Progenitor cell of endocrine pancreas (in vitro differentiated cells): Measurements from ENCODE around the gene PCAT7. TPM values are rescaled to one million over a fixed set of nuclear protein-coding genes. Genes with fewer than 3 reads are reported as not detected.

Experiments
- DNase-seq: peaks from one replicate; pipeline ENCODE4 v3.0.0; 2021; ENCODE audit warnings: low spot score; ENCODE audit not compliant: unreplicated experiment
- H3K27ac Mint-ChIP-seq: 2 replicates; pipeline ENCODE4 v1.8.0; 2021; ENCODE audit warnings: mild to moderate bottlenecking, moderate library complexity, mixed read lengths
- H3K27me3 Mint-ChIP-seq: 2 replicates; pipeline ENCODE4 v1.8.0; 2021; ENCODE audit warnings: mixed read lengths
- H3K36me3 Mint-ChIP-seq: 2 replicates; pipeline ENCODE4 v1.8.0; 2022; ENCODE audit warnings: mixed read lengths; ENCODE audit not compliant: insufficient read depth
- H3K4me1 Mint-ChIP-seq: 2 replicates; pipeline ENCODE4 v1.8.0; 2021; ENCODE audit warnings: low read depth, mixed read lengths
- H3K4me3 Mint-ChIP-seq: 2 replicates; pipeline ENCODE4 v1.8.0; 2021; ENCODE audit warnings: low read depth, mild to moderate bottlenecking, moderate library complexity, mixed read lengths
- H3K9me3 Mint-ChIP-seq: 2 replicates; pipeline ENCODE4 v1.8.0; 2021; ENCODE audit warnings: low read depth, mixed read lengths
- CTCF ChIP-seq: fragments of 200-600 bp; sonication (generic); IDR thresholded peaks from one replicate; pipeline ENCODE4 v1.5.0; 2021; ENCODE audit warnings: antibody characterized with exemption, mild to moderate bottlenecking; ENCODE audit not compliant: unreplicated experiment
- total RNA-seq: library from RNA; stranded (reverse); gene quantifications from 2 replicates; pipeline ENCODE4 v1.2.1, GENCODE V29; 2021

Gene PCAT7
- total RNA-seq, 1 donor from 2014 or later = 13.1 TPM

DNA sequence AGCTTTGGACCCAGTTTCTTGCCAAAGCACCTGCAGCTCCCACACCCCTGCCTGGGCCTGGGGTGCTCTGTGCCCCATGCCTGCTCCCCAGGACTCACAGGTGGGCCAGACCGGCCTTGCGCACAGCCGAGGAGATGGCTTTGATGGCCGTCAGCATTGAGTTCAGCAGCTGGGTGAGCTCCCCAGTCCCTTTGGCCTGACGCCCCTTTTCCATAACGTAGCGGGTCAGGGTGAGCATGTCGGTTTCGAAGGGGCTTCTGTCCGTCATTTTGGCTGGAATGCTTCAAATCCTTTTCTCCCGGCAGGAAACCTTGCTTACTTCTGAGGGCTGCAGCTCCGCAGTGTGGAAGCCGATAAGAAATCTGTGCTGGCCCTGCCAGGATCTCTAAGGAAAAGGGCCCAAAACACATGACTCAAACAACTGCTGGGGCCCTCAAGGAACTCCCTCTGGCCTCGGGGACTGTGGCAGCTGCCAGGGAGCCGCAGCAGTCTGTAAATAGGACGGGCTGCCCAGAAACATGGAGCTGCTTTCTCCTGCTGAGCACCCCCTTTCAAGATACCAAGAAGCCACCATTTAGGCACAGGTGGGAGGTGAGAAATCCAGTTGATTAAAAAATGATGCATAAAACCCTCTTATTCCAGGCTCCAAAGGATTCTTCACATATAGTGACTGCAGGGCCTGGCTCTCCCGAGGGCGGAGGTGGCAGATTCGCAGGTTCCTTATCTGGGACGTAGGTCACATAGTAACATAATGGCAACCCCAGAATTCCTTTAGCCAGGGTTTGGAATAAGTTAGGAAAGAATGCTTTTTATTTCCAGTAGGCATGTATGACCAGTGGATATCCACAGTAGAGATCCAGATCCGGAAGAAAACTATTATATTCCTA is 38.8 kb downstream of the PCAT7 start, which contains the start of gene FBP2:
Gene FBP2, minus strand, starts transcription at position 366 of the 887 bp plus-strand sequence. Its CDS starts 98 bp downstream, at position 268.
- Mint-ChIP-seq H3K4me1 (no peaks in the 10 kb centered on the region), H3K4me3 (no peak within 1 kb of the TSS), H3K27ac (no peak within 1 kb of the TSS), H3K36me3 (no peaks in the 10 kb centered on the region), H3K9me3 (no peaks in the 10 kb centered on the region), H3K27me3 (peaks cover 10% of the 10 kb centered on the region)
- TF ChIP-seq CTCF = no peak
- no peak for DNase-seq

- no peak overlapping the region for H3K4me3 Mint-ChIP-seq
- H3K9me3 Mint-ChIP-seq = no peaks in the 10 kb centered on the region
- DNase-seq = no peak
- no peaks in the 10 kb centered on the region for H3K27me3 Mint-ChIP-seq
- no peak for TF ChIP-seq CTCF
- no peak overlapping the region for H3K27ac Mint-ChIP-seq
- H3K36me3 Mint-ChIP-seq = no peaks in the 10 kb centered on the region
- H3K4me1 Mint-ChIP-seq = peaks cover 10% of the 10 kb centered on the region
Measured at GRCh38 chr9:94599102-94599501, 44.2 kb downstream of the PCAT7 start.

DNA sequence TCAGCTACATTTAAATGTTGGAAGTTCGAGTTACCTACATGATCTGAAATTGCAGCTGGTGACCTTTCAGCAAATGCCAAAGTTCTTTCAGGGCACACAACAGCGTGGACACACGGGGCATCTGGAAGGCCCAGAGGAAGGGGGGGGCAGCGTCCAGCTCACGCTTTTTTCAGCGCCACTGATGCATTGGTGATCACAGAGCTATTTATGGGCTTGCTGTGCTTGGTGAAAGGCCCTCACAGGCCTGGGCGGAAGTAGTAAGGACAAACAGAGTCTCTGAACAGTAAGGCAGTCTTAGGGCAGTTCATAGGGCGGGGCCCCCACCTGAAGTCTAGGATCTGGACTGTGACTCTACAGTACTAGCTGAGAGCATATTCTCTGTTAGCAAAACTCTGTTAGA is 45.4 kb downstream of the PCAT7 start:
- H3K9me3 Mint-ChIP-seq = no peaks in the 10 kb centered on the region
- H3K27ac Mint-ChIP-seq = no peak overlapping the region
- H3K4me1 Mint-ChIP-seq = peaks cover 17% of the 10 kb centered on the region
- no peaks in the 10 kb centered on the region for H3K36me3 Mint-ChIP-seq
- TF ChIP-seq CTCF = no peak
- H3K27me3 Mint-ChIP-seq = no peaks in the 10 kb centered on the region
- DNase-seq = no peak
- H3K4me3 Mint-ChIP-seq = no peak overlapping the region

- no peak overlapping the region for H3K4me3 Mint-ChIP-seq
- H3K36me3 Mint-ChIP-seq = no peaks in the 10 kb centered on the region
- no peaks in the 10 kb centered on the region for H3K9me3 Mint-ChIP-seq
- H3K27me3 Mint-ChIP-seq = no peaks in the 10 kb centered on the region
- TF ChIP-seq CTCF = no peak
- H3K4me1 Mint-ChIP-seq = peaks cover 18% of the 10 kb centered on the region
- no peak overlapping the region for H3K27ac Mint-ChIP-seq
- DNase-seq = no peak
Measured at GRCh38 chr9:94600715-94601114, 45.8 kb downstream of the PCAT7 start.

- Mint-ChIP-seq H3K36me3 (no peaks in the 10 kb centered on the region), H3K27me3 (no peaks in the 10 kb centered on the region), H3K4me3 (no peak overlapping the region), H3K4me1 (peaks cover 36% of the 10 kb centered on the region), H3K9me3 (no peaks in the 10 kb centered on the region), H3K27ac (no peak overlapping the region)
- TF ChIP-seq CTCF = no peak
- no peak for DNase-seq
Measured at GRCh38 chr9:94602666-94603065, 47.8 kb downstream of the PCAT7 start.
